Neuronal stem cell (in vitro differentiated cells): Measurements from ENCODE around the gene ZNF117.
"Not testable (repeated sequence)": the region's sequence is repeated elsewhere in the genome, so short reads cannot be mapped to it uniquely, and the experiment has no call there.

Experiments
- DNase-seq: peaks from one replicate; pipeline ENCODE4 v3.0.0-alpha.2; 2013; ENCODE audit warnings: low spot score
- H2AFZ ChIP-seq: one replicate; pipeline ENCODE4 v1.6.1; 2013; ENCODE audit warnings: mild to moderate bottlenecking, low read length, inconsistent platforms
- H2AK5ac ChIP-seq: 2 replicates; pipeline ENCODE4 v1.6.1; 2013; ENCODE audit warnings: low read depth, mild to moderate bottlenecking, inconsistent platforms, low read length, moderate library complexity, mixed read lengths
- H2BK120ac ChIP-seq: 2 replicates; pipeline ENCODE4 v1.6.1; 2013; ENCODE audit warnings: low read depth, mild to moderate bottlenecking, inconsistent platforms, low read length, moderate library complexity, mixed read lengths
- H2BK12ac ChIP-seq: one replicate; pipeline ENCODE4 v1.6.1; 2013; ENCODE audit warnings: low read length, inconsistent platforms
- H2BK15ac ChIP-seq: 2 replicates; pipeline ENCODE4 v1.6.1; 2013; ENCODE audit warnings: mild to moderate bottlenecking, low read length, inconsistent platforms, mixed read lengths
- H2BK5ac ChIP-seq: one replicate; pipeline ENCODE4 v1.6.1; 2013; ENCODE audit warnings: inconsistent platforms, mild to moderate bottlenecking, low read length, moderate library complexity
- H3K14ac ChIP-seq: one replicate; pipeline ENCODE4 v1.6.1; 2013; ENCODE audit warnings: low read length, inconsistent platforms
- H3K18ac ChIP-seq: 2 replicates; pipeline ENCODE4 v1.6.1; 2013; ENCODE audit warnings: low read length, inconsistent platforms
- H3K23ac ChIP-seq: 2 replicates; pipeline ENCODE4 v1.6.1; 2013; ENCODE audit warnings: low read depth, mild to moderate bottlenecking, mixed read lengths, low read length, inconsistent platforms; ENCODE audit not compliant: poor library complexity
- H3K27ac ChIP-seq: replicated peaks from 3 replicates; pipeline ENCODE4 v1.5.1; 2013; ENCODE audit warnings: low read length, inconsistent platforms
- H3K27me3 ChIP-seq, 3 experiments: 2 replicates each; pipeline ENCODE4 v1.6.1; 2013; ENCODE audit warnings: low read length in 3 of 3, mild to moderate bottlenecking in 2 of 3, inconsistent platforms in 1 of 3, low read depth in 1 of 3, mixed read lengths in 1 of 3, moderate library complexity in 1 of 3; ENCODE audit not compliant: control insufficient read depth in 3 of 3, insufficient read depth in 3 of 3
- H3K36me3 ChIP-seq, 2 donors: replicated peaks in 1 of 2; 2 replicates each; pipeline ENCODE4 v1.6.1; 2013; ENCODE audit warnings: low read length in 2 of 2; ENCODE audit not compliant: control insufficient read depth in 2 of 2, insufficient read depth in 2 of 2
- H3K4ac ChIP-seq: 2 replicates; pipeline ENCODE4 v1.6.1; 2013; ENCODE audit warnings: inconsistent platforms, mild to moderate bottlenecking, low read length, moderate library complexity
- H3K4me1 ChIP-seq, 2 donors: 1 replicate in 1 of 2; 2 replicates in 1 of 2; pipeline ENCODE4 v1.6.1; 2013; ENCODE audit warnings: low read length in 2 of 2, low read depth in 1 of 2; ENCODE audit not compliant: control insufficient read depth in 2 of 2, insufficient read depth in 1 of 2
- H3K4me2 ChIP-seq: one replicate; pipeline ENCODE4 v1.6.1; 2013; ENCODE audit warnings: mild to moderate bottlenecking, low read length, inconsistent platforms; ENCODE audit not compliant: insufficient read depth, poor library complexity, severe bottlenecking
- H3K4me3 ChIP-seq, 2 donors: 2 replicates each; pipeline ENCODE4 v1.5.1; 2013; ENCODE audit warnings: low read length in 2 of 2, mild to moderate bottlenecking in 2 of 2, inconsistent platforms in 1 of 2, moderate library complexity in 1 of 2
- H3K79me1 ChIP-seq: one replicate; pipeline ENCODE4 v1.6.1; 2013; ENCODE audit warnings: low read depth, mild to moderate bottlenecking, inconsistent platforms, low read length, moderate library complexity
- H3K9ac ChIP-seq: one replicate; pipeline ENCODE4 v1.6.1; 2013; ENCODE audit warnings: mild to moderate bottlenecking, low read depth, low read length, inconsistent platforms; ENCODE audit not compliant: poor library complexity
- H3K9me3 ChIP-seq, 2 donors: replicated peaks in 1 of 2; 2 replicates each; pipeline versions ENCODE3 to v1.6.1; 2013; ENCODE audit warnings: low read length in 2 of 2, mild to moderate bottlenecking in 2 of 2, inconsistent platforms in 1 of 2, low read depth in 1 of 2, mixed read lengths in 1 of 2, moderate library complexity in 1 of 2; ENCODE audit not compliant: control insufficient read depth in 2 of 2, insufficient read depth in 1 of 2
- H4K8ac ChIP-seq: one replicate; pipeline ENCODE4 v1.6.1; 2013; ENCODE audit warnings: low read depth, mild to moderate bottlenecking, inconsistent platforms, low read length, moderate library complexity
- H4K91ac ChIP-seq: one replicate; pipeline ENCODE4 v1.6.1; 2013; ENCODE audit warnings: low read length, low read depth, mild to moderate bottlenecking, inconsistent platforms; ENCODE audit not compliant: poor library complexity
- WGBS, 2 donors: extraction: QIAGEN DNeasy Blood & Tissue Kit; methylation state at CpG; one replicate each; pipeline ENCODE4 v1.1.7; 2013; ENCODE audit warnings: missing lambda C conversion rate in 2 of 2, mixed read lengths in 1 of 2; ENCODE audit not compliant: insufficient read length in 2 of 2, insufficient replicate concordance in 1 of 2; ENCODE audit errors: extremely low coverage in 2 of 2; 5-methylcytosine and 5-hydroxymethylcytosine counted together

The ZNF117 gene

DNA sequence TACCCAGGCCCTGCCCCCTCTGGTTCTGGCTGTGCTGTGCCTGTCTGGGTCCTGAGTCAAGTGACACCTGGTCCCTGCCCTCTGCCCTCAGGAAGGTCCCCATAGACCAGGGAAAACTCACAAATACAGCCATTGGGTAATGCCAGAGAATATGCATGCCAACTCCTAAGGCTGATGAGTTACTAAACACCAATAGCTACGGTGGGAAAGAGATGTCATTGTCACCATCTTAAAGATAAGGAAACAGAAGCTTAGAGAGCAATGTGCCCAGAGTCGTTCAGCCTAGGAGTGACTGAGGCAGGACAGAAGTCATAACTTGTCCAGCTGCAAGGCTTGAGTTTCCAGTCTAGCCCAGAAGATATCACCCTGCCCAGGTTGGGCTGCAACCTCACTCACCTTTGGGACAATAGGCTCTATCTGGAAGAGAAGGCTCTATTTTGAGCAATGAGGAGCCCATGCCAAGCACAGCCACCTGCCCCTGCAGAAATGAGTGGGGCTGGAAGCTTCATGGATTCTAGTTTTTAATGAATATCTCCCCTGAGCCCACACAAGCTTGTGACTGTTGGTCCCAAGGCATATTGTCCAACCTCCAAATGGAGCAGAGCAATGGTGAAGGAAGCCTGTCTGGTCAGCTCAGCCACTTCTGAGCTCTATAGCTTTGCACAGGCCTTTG is 45.2 kb downstream of the ZNF117 start:
- DNase-seq = no peak
- no peak overlapping the region for H2BK120ac ChIP-seq

DNA sequence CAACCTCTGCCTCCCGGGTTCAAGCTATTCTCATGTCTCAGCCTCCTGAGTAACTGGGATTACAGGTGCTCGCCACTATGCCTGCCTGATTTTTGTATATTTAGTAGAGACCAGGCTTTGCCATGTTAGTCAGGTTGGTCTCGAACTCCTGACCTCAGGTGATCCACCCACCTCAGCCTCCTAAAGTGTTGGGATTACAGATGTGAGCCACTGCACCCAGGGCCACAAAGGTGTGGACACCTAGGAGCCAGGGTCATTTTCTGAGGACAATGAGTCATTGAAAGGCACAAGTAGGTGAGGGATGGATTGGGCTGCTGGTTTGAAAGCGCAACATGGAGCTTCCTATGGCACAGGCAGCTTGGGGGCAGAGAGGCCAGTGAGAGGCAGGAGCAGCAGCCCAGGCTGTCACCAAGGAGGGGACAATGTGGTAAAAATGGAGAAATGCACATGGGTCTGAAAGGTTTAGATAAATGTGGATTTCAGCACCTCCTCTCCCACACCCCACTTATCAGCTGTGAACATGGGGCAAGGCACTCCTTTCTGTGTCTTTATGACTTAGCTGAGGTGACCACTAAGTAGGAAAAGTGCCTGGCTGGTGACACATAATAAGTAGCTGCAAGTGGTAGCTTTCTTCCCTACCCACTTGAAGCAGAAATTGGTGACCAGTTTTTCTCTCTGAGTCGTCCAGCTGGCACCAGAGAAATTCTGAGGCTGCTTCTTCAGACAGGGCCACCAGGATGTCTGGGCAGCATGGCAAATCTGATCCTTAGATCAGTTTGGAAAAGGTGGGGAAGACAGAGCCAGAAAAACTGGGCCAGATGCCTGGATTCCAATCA is 46.0 kb downstream of the ZNF117 start:
- H3K18ac ChIP-seq, H3K23ac ChIP-seq, H3K79me1 ChIP-seq, H3K4ac ChIP-seq, H2BK12ac ChIP-seq, H3K4me2 ChIP-seq, H3K9me3 ChIP-seq, H3K9ac ChIP-seq, H2BK5ac ChIP-seq, H3K27ac ChIP-seq, DNase-seq, H3K4me3 ChIP-seq, H3K4me1 ChIP-seq, H4K8ac ChIP-seq, H2AK5ac ChIP-seq, H2BK15ac ChIP-seq, H4K91ac ChIP-seq, H2BK120ac ChIP-seq, H2AFZ ChIP-seq, H3K36me3 ChIP-seq: not testable (repeated sequence)
- peaks cover 0 to 25% (median 11%) of the 10 kb centered on the region in 3 experiments for H3K27me3 ChIP-seq
- no CpG with 5 or more reads among the region's 5 CpGs for whole genome bisulfite sequencing, 2 donors
- peak overlapping the region; percentile 8 for H3K14ac ChIP-seq

More for the DNA sequence above, 45.2 kb downstream of the ZNF117 start:
- no peak overlapping the region for H3K4me3 ChIP-seq
- no peak overlapping the region for H3K9ac ChIP-seq
- H4K8ac ChIP-seq = no peak overlapping the region
- no peak overlapping the region for H2AK5ac ChIP-seq
- H3K36me3 ChIP-seq = no peaks in the 10 kb centered on the region
- H3K4ac ChIP-seq = no peak overlapping the region
- H2BK15ac ChIP-seq = no peak overlapping the region
- peaks cover 0 to 25% (median 11%) of the 10 kb centered on the region in 3 experiments for H3K27me3 ChIP-seq
- WGBS, 2 donors = no CpG with 5 or more reads among the region's 2 CpGs
- no peak overlapping the region for H4K91ac ChIP-seq
- H3K23ac ChIP-seq = no peak overlapping the region
- no peak overlapping the region for H3K4me2 ChIP-seq
- no peak overlapping the region for H2BK5ac ChIP-seq
- H3K27ac ChIP-seq = no peak overlapping the region
- H2AFZ ChIP-seq = no peak overlapping the region
- H3K4me1 ChIP-seq = no peaks in the 10 kb centered on the region
- H3K9me3 ChIP-seq = no peaks in the 10 kb centered on the region
- no peaks in the 10 kb centered on the region for H3K79me1 ChIP-seq
- peak overlapping the region; percentile 36 for H2BK12ac ChIP-seq
- no peak overlapping the region for H3K14ac ChIP-seq
- no peak overlapping the region for H3K18ac ChIP-seq

DNA sequence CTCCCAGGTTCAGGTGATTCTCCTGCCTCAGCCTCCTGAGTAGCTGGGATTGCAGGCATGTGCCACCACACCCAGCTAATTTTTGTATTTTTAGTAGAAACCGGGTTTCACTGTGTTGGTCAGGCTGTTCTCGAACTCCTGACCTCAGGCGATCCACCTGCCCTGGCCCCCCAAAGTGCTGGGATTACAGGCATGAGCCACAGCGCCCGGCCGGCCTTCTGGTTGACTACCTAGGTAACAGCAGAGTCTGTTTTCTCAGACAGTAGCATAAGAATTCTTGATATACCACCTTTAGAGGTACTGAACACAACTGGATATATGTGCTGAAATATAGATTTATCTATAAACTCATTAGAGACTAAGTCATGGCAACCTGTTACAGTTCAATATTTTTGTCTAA is 50.8 kb downstream of the ZNF117 start:
- not testable (repeated sequence) for H3K23ac ChIP-seq, H3K9me3 ChIP-seq, H3K9ac ChIP-seq, H3K4me3 ChIP-seq, H3K14ac ChIP-seq, H2AK5ac ChIP-seq, H2AFZ ChIP-seq, DNase-seq, H2BK120ac ChIP-seq, H3K4me1 ChIP-seq, H4K8ac ChIP-seq, H3K27me3 ChIP-seq, H3K4ac ChIP-seq, H3K18ac ChIP-seq, H3K4me2 ChIP-seq, H3K36me3 ChIP-seq, H3K27ac ChIP-seq, H2BK5ac ChIP-seq, H3K79me1 ChIP-seq, H2BK15ac ChIP-seq, H2BK12ac ChIP-seq, H4K91ac ChIP-seq
- no CpG with 5 or more reads among the region's 6 CpGs for WGBS, 2 donors

GRCh38 chr7:64938540-64938939 is 52.3 kb downstream of the ZNF117 start:
- H2AK5ac ChIP-seq = no peak overlapping the region
- peaks cover 0 to 18% of the 10 kb centered on the region in 2 donors for H3K9me3 ChIP-seq
- H2AFZ ChIP-seq = no peak overlapping the region
- no peaks in the 10 kb centered on the region for H3K4me1 ChIP-seq
- no peak overlapping the region for H2BK5ac ChIP-seq
- no peak overlapping the region for H3K9ac ChIP-seq
- no peak overlapping the region for H3K4ac ChIP-seq
- no CpG with 5 or more reads among the region's 1 CpG for WGBS, 2 donors
- no peak overlapping the region for H4K91ac ChIP-seq
- H3K27me3 ChIP-seq = no peaks in the 10 kb centered on the region
- H3K27ac ChIP-seq = no peak overlapping the region
- H2BK15ac ChIP-seq = no peak overlapping the region
- no peak for DNase-seq
- peaks cover 0 to 9% of the 10 kb centered on the region in 2 donors for H3K36me3 ChIP-seq
- H2BK12ac ChIP-seq = no peak overlapping the region
- no peak overlapping the region for H3K14ac ChIP-seq
- H3K79me1 ChIP-seq = no peaks in the 10 kb centered on the region
- H3K4me2 ChIP-seq = no peak overlapping the region
- H3K4me3 ChIP-seq = no peak overlapping the region
- no peak overlapping the region for H2BK120ac ChIP-seq
- H3K23ac ChIP-seq = no peak overlapping the region
- no peak overlapping the region for H4K8ac ChIP-seq
- H3K18ac ChIP-seq = no peak overlapping the region
